Cardiac fibroblast (primary cell): ENCODE measurements around the gene GUCA2B.

Source experiments
- DNase-seq, 2 donors: peaks; one replicate each; pipeline versions ENCODE4 v3.0.0 to v3.0.0-alpha.2; 2010; ENCODE audit warnings: low read depth in 2 of 2
- H3K4me3 ChIP-seq, 2 donors: replicated peaks in 1 of 2; 1 replicate in 1 of 2; 2 replicates in 1 of 2; pipeline ENCODE4 v1.5.1; 2011; ENCODE audit warnings: low read depth in 2 of 2, low read length in 2 of 2, mild to moderate bottlenecking in 2 of 2, moderate library complexity in 1 of 2
- CTCF ChIP-seq: IDR thresholded peaks from one replicate; pipeline ENCODE4 v1.5.1; 2011; ENCODE audit warnings: low read depth, mild to moderate bottlenecking, low read length, inconsistent platforms

GUCA2B gene

GRCh38 chr1:42165511-42166210 is 12.5 kb downstream of the GUCA2B start:
- TF ChIP-seq CTCF = no peak
- H3K4me3 ChIP-seq = no peak overlapping the region
- DNase-seq = peak; percentile 55 to 57

- no peak for TF ChIP-seq CTCF
- H3K4me3 ChIP-seq = no peak overlapping the region
- DNase-seq = no peak
These were observed 14.6 kb downstream of the GUCA2B start for GRCh38 chr1:42167611-42168390.

- no peak overlapping the region for H3K4me3 ChIP-seq
- no peak for DNase-seq
- TF ChIP-seq CTCF = no peak
These were observed 15.1 kb downstream of the GUCA2B start for GRCh38 chr1:42168391-42168670.

- H3K4me3 ChIP-seq = no peak overlapping the region
- TF ChIP-seq CTCF = no peak
- no peak for DNase-seq
These were observed 15.6 kb downstream of the GUCA2B start for GRCh38 chr1:42168763-42169162.

- no peak for TF ChIP-seq CTCF
- no peak overlapping the region for H3K4me3 ChIP-seq
- DNase-seq = no peak
These were observed 17.8 kb downstream of the GUCA2B start for GRCh38 chr1:42170779-42171621.

GRCh38 chr1:42171679-42172266 is 18.6 kb downstream of the GUCA2B start:
- DNase-seq = no peak
- TF ChIP-seq CTCF = no peak

More at GRCh38 chr1:42171679-42172266, 18.6 kb downstream of the GUCA2B start:
- H3K4me3 ChIP-seq = no peak overlapping the region
